Small intestine (tissue), 16 donors: Measurements from ENCODE around the gene FHIP1B. TPM values are rescaled to one million over a fixed set of nuclear protein-coding genes. Genes with fewer than 3 reads are reported as not detected.
A peak's percentile ranks its signal among the peaks of the same experiment; 100 is the strongest.
"Not testable (repeated sequence)": the region's sequence is repeated elsewhere in the genome, so short reads cannot be mapped to it uniquely, and the experiment has no call there.

ENCODE experiments used
- DNase-seq, 2 donors: peaks; one replicate each; pipeline versions ENCODE4 v3.0.0 to v3.0.0-alpha.2; 2013
- FAIRE-seq: peaks from 2 replicates; lab custom pipeline; 2012; peaks lifted over from hg19 to GRCh38; lab: Jason Lieb, UNC
- H3K27ac ChIP-seq, 3 donors: one replicate each; pipeline ENCODE4 v1.5.1; 2013; ENCODE audit warnings: low read length in 2 of 3, mild to moderate bottlenecking in 2 of 3, control low read depth in 1 of 3, inconsistent platforms in 1 of 3, low read depth in 1 of 3, moderate library complexity in 1 of 3
- H3K27me3 ChIP-seq, 3 donors: one replicate each; pipeline ENCODE4 v1.6.1; 2013; ENCODE audit warnings: low read length in 3 of 3, inconsistent platforms in 1 of 3; ENCODE audit not compliant: control insufficient read depth in 3 of 3, insufficient read depth in 3 of 3
- H3K36me3 ChIP-seq, 3 donors: one replicate each; pipeline ENCODE4 v1.6.1; 2013; ENCODE audit warnings: low read length in 3 of 3, inconsistent platforms in 1 of 3, low read depth in 1 of 3, mild to moderate bottlenecking in 1 of 3, moderate library complexity in 1 of 3; ENCODE audit not compliant: control insufficient read depth in 3 of 3, insufficient read depth in 2 of 3
- H3K4me1 ChIP-seq, 3 donors: one replicate each; pipeline ENCODE4 v1.6.1; 2013; ENCODE audit warnings: low read length in 2 of 3, inconsistent platforms in 1 of 3, low read depth in 1 of 3, mild to moderate bottlenecking in 1 of 3, moderate library complexity in 1 of 3; ENCODE audit not compliant: control insufficient read depth in 3 of 3, insufficient read depth in 2 of 3
- H3K4me3 ChIP-seq, 3 donors: one replicate each; pipeline ENCODE4 v1.5.1; 2013; ENCODE audit warnings: low read length in 3 of 3, control low read depth in 1 of 3, inconsistent platforms in 1 of 3, low read depth in 1 of 3, mild to moderate bottlenecking in 1 of 3, moderate library complexity in 1 of 3
- H3K9me3 ChIP-seq, 2 donors: one replicate each; pipeline ENCODE4 v1.6.1; 2013; ENCODE audit warnings: low read depth in 1 of 2, low read length in 1 of 2; ENCODE audit not compliant: control insufficient read depth in 2 of 2, insufficient read depth in 1 of 2
- WGBS, 3 donors: extraction: QIAGEN DNeasy Blood & Tissue Kit; methylation state at CpG; one replicate each; pipeline ENCODE4 v1.1.7; 2013; 5-methylcytosine and 5-hydroxymethylcytosine counted together
- long read RNA-seq, 10 donors: transcript quantifications; one replicate each; lab custom pipeline, GENCODE V29; 2026
- polyA plus RNA-seq, 4 donors: library from polyadenylated mRNA; stranded (reverse) in 3 of 4; unstranded in 1 of 4; fragments of 200-250 nt in 3 of 4; fragments of 120-200 nt in 1 of 4; gene quantifications; one replicate each; pipeline versions ENCODE4 v1.2.1 to v1.2.3, GENCODE V29; 2013
- donor health status: healthy with polysubstance abuse.
- donor health status: control.
- donor health status: control.
- donor health status: Bipolar disorder and iron deficiency.
- donor health status: healthy.

The FHIP1B gene
- polyA plus RNA-seq, result 100 to 1,000 TPM in 3 of 4 donors, 10 to 100 TPM in 1; 63.4 to 157 (median 121) TPM
- long read RNA-seq, donor 1, transcript FAM160A2-204 (3 exons, 1,309 nt), result major isoform, 10 of 62 reads
- long read RNA-seq, donor 1, partial matches to known transcripts, result 39 of 62 reads
- long read RNA-seq, donor 1, other reads (novel, unspliced or antisense), result 5 of 62 reads
- long read RNA-seq, donor 2, transcript FAM160A2-204 (3 exons, 1,309 nt), result major isoform, 5 of 12 reads
- long read RNA-seq, donor 2, partial matches to known transcripts, result 5 of 12 reads
- long read RNA-seq, donor 2, other reads (novel, unspliced or antisense), result 0 of 12 reads
- long read RNA-seq, donor 3, transcript FAM160A2-204 (3 exons, 1,309 nt), result major isoform, 5 of 35 reads
- long read RNA-seq, donor 3, partial matches to known transcripts, result 28 of 35 reads
- long read RNA-seq, donor 3, other reads (novel, unspliced or antisense), result 0 of 35 reads
- long read RNA-seq, donor 4, partial matches to known transcripts, result 0 of 1 reads
- long read RNA-seq, donor 4, other reads (novel, unspliced or antisense), result 0 of 1 reads
- long read RNA-seq, donor 5, partial matches to known transcripts, result 0 of 1 reads
- long read RNA-seq, donor 5, other reads (novel, unspliced or antisense), result 0 of 1 reads
- long read RNA-seq, donor 6, partial matches to known transcripts, result 14 of 22 reads
- long read RNA-seq, donor 6, other reads (novel, unspliced or antisense), result 0 of 22 reads
- long read RNA-seq, donor 7, result 0 reads
- long read RNA-seq, donor 8, partial matches to known transcripts, result 0 of 1 reads
- long read RNA-seq, donor 8, other reads (novel, unspliced or antisense), result 0 of 1 reads
- long read RNA-seq, donor 9, partial matches to known transcripts, result 0 of 4 reads
- long read RNA-seq, donor 9, other reads (novel, unspliced or antisense), result 0 of 4 reads
- long read RNA-seq, donor 10, transcript FAM160A2-204 (3 exons, 1,309 nt), result major isoform, 7 of 24 reads
- long read RNA-seq, donor 10, partial matches to known transcripts, result 11 of 24 reads
- long read RNA-seq, donor 10, other reads (novel, unspliced or antisense), result 0 of 24 reads

GRCh38 chr11:6234387-6235107, at the start of gene FHIP1B:
TSS of gene FHIP1B (minus strand) at chr11:6234636. CDS start at chr11:6224516, 10,120 bp downstream.
- peak within 1 kb of the TSS; percentile 96 to 97 (median 97) for H3K27ac ChIP-seq
- no peaks in the 10 kb centered on the region for H3K27me3 ChIP-seq
- 0 to 1% (median 1%) methylated on average over 60 to 62 of the region's 62 CpGs for WGBS, 3 donors
- DNase-seq (peak; percentile 100), FAIRE-seq (peak; percentile 65)
- no peaks in the 10 kb centered on the region for H3K9me3 ChIP-seq
- H3K36me3 ChIP-seq, result no peaks in the 10 kb centered on the region
- peaks cover 7 to 27% (median 11%) of the 10 kb centered on the region in 3 donors for H3K4me1 ChIP-seq
- peak within 1 kb of the TSS; percentile 51 to 96 (median 82) for H3K4me3 ChIP-seq

- Histone ChIP-seq H3K4me1 (no peaks in the 10 kb centered on the region), H3K27ac (no peak overlapping the region), H3K27me3 (peaks cover 0 to 18% (median 0%) of the 10 kb centered on the region in 3 donors), H3K36me3 (no peaks in the 10 kb centered on the region), H3K9me3 (no peaks in the 10 kb centered on the region), H3K4me3 (no peak overlapping the region)
- no peak for DNase-seq
- WGBS, 3 donors, result 41 to 63% (median 48%) methylated on average over 4 of the region's 4 CpGs
- no peak for FAIRE-seq
Observed at GRCh38 chr11:6283453-6284023, 49.1 kb upstream of the FHIP1B start.

- H3K4me3 ChIP-seq, FAIRE-seq, DNase-seq, H3K36me3 ChIP-seq, H3K4me1 ChIP-seq, H3K27ac ChIP-seq, H3K9me3 ChIP-seq: not testable (repeated sequence)
- WGBS, 3 donors, result 18 to 46% (median 33%) methylated on average over 7 of the region's 7 CpGs
- peaks cover 0 to 19% (median 0%) of the 10 kb centered on the region in 3 donors for H3K27me3 ChIP-seq
Observed at GRCh38 chr11:6280809-6281208, 46.4 kb upstream of the FHIP1B start.

- Histone ChIP-seq H3K4me1 (no peaks in the 10 kb centered on the region), H3K27ac (no peak overlapping the region), H3K4me3 (no peak overlapping the region), H3K9me3 (no peaks in the 10 kb centered on the region), H3K27me3 (no peaks in the 10 kb centered on the region), H3K36me3 (no peaks in the 10 kb centered on the region)
- DNase-seq, result no peak
- 49 to 54% (median 52%) methylated on average over 3 to 4 of the region's 4 CpGs for WGBS, 3 donors
- FAIRE-seq, result no peak
Observed at GRCh38 chr11:6273188-6273587, 38.8 kb upstream of the FHIP1B start.

GRCh38 chr11:6271598-6271997, 37.2 kb upstream of the FHIP1B start:
- no peak for FAIRE-seq
- Histone ChIP-seq H3K27me3 (no peaks in the 10 kb centered on the region), H3K27ac (no peak overlapping the region), H3K4me1 (no peaks in the 10 kb centered on the region), H3K36me3 (no peaks in the 10 kb centered on the region), H3K9me3 (no peaks in the 10 kb centered on the region), H3K4me3 (no peak overlapping the region)
- WGBS, 3 donors, result 51 to 63% (median 58%) methylated on average over 3 of the region's 3 CpGs
- DNase-seq, result no peak

- H3K27ac ChIP-seq, result no peak overlapping the region
- H3K4me3 ChIP-seq, result no peak overlapping the region
- 88 to 90% (median 89%) methylated on average over 39 to 41 of the region's 41 CpGs for WGBS, 3 donors
- no peaks in the 10 kb centered on the region for H3K4me1 ChIP-seq
- no peak for FAIRE-seq
- H3K9me3 ChIP-seq, result no peaks in the 10 kb centered on the region
- H3K27me3 ChIP-seq, result no peaks in the 10 kb centered on the region
- no peak for DNase-seq
- H3K36me3 ChIP-seq, result no peaks in the 10 kb centered on the region
Observed at GRCh38 chr11:6270584-6271246, 36.3 kb upstream of the FHIP1B start.

GRCh38 chr11:6269994-6270393, 35.6 kb upstream of the FHIP1B start:
- WGBS, 3 donors, result 91 to 92% (median 92%) methylated on average over 24 of the region's 24 CpGs
- DNase-seq (no peak), FAIRE-seq (no peak)
- H3K27ac ChIP-seq, result no peak overlapping the region
- H3K4me1 ChIP-seq, result no peaks in the 10 kb centered on the region
- H3K4me3 ChIP-seq, result no peak overlapping the region
- no peaks in the 10 kb centered on the region for H3K9me3 ChIP-seq
- H3K36me3 ChIP-seq, result no peaks in the 10 kb centered on the region
- no peaks in the 10 kb centered on the region for H3K27me3 ChIP-seq
